GM18505 (cell line): ENCODE measurements around the gene KLF15.

Source experiments
- ATAC-seq: cut with Tn5 transposase; IDR thresholded peaks from one replicate; pipeline ENCODE4 v1.9.1; 2021; ENCODE audit not compliant: unreplicated experiment
- POLR2A ChIP-seq: IDR thresholded peaks from 4 replicates; pipeline ENCODE4 v1.6.1; 2011; ENCODE audit warnings: borderline replicate concordance; ENCODE audit not compliant: insufficient read depth, insufficient read length; ENCODE audit errors: extremely low read depth

The KLF15 gene

GRCh38 chr3:126351771-126352475 lies 5.3 kb downstream of the KLF15 start:
- no peak for ATAC-seq
- no peak for TF ChIP-seq POLR2A

GRCh38 chr3:126351086-126351770 lies 6.0 kb downstream of the KLF15 start:
- no peak for ATAC-seq
- TF ChIP-seq POLR2A, result no peak

GRCh38 chr3:126350502-126351085 lies 6.6 kb downstream of the KLF15 start:
- ATAC-seq, result no peak
- TF ChIP-seq POLR2A, result no peak

GRCh38 chr3:126349611-126350501 lies 7.4 kb downstream of the KLF15 start:
- ATAC-seq, result no peak
- no peak for TF ChIP-seq POLR2A

- no peak for TF ChIP-seq POLR2A
- ATAC-seq, result no peak
Observed at GRCh38 chr3:126349071-126349470, 8.1 kb downstream of the KLF15 start.

GRCh38 chr3:126348308-126348920 lies 8.8 kb downstream of the KLF15 start:
- TF ChIP-seq POLR2A, result no peak
- ATAC-seq, result no peak

GRCh38 chr3:126347543-126348161 lies 9.6 kb downstream of the KLF15 start:
- no peak for ATAC-seq
- no peak for TF ChIP-seq POLR2A

GRCh38 chr3:126346466-126346865 lies 10.7 kb downstream of the KLF15 start:
- ATAC-seq, result no peak
- TF ChIP-seq POLR2A, result no peak

- TF ChIP-seq POLR2A, result no peak
- no peak for ATAC-seq
Observed at GRCh38 chr3:126345641-126346460, 11.4 kb downstream of the KLF15 start.

GRCh38 chr3:126345231-126345630 lies 12.0 kb downstream of the KLF15 start:
- no peak for TF ChIP-seq POLR2A
- no peak for ATAC-seq

- ATAC-seq, result no peak
- TF ChIP-seq POLR2A, result no peak
Observed at GRCh38 chr3:126344380-126345041, 12.7 kb downstream of the KLF15 start.
